ENCODE data around the gene CLGN. TPM values are rescaled to one million over a fixed set of nuclear protein-coding genes. Genes with fewer than 3 reads are reported as not detected.
"Not testable (repeated sequence)": the region's sequence is repeated elsewhere in the genome, so short reads cannot be mapped to it uniquely, and the experiment has no call there.

The CLGN gene
- total RNA-seq, 1 experiment from 2014 or later: 5.5 TPM

- peak overlapping the region; percentile 82 for H3K4me3 ChIP-seq (ENCODE audit: low read depth, low read length)
- no peaks in the 10 kb centered on the region for H3K36me3 ChIP-seq (ENCODE audit: control insufficient read depth, insufficient read depth, low read length)
- no peaks in the 10 kb centered on the region for H3K27me3 ChIP-seq (replicated peaks; ENCODE audit: control insufficient read depth, insufficient read depth, low read length)
- DNase-seq: peak in 1 of 2 experiments; percentile 63
- ChIA-PET POLR2A (interaction anchor here (1.5 kb wide), 1 partner anchor 55 kb away, joined by 6 read pairs; no protein-coding TSS in a partner anchor), CTCF (interaction anchor here (0.7 to 1.7 kb wide), 4 partner anchors 11 to 423 kb away, joined by 3 to 7 read pairs (median 4); no protein-coding TSS in a partner anchor)
- H3K4me3 Mint-ChIP-seq (ENCODE audit: unreplicated experiment): peak overlapping the region; percentile 80
- H3K4me1 ChIP-seq: 0 out of 2 replicates have a peak, but pooled peaks cover 4% of the 10 kb centered on the region
- no peaks in the 10 kb centered on the region for H3K9me3 ChIP-seq
- no peaks in the 10 kb centered on the region for H3K36me3 Mint-ChIP-seq (ENCODE audit: insufficient read depth, unreplicated experiment)
- no peaks in the 10 kb centered on the region for H3K9me3 Mint-ChIP-seq (ENCODE audit: unreplicated experiment)
- no peaks in the 10 kb centered on the region for H3K4me1 Mint-ChIP-seq (ENCODE audit: low read depth, unreplicated experiment)
- BruUV-seq (replicated peaks): TSS peak; percentile 85
- H3K27ac Mint-ChIP-seq (ENCODE audit: unreplicated experiment): peak overlapping the region; percentile 65
- no peak for TF ChIP-seq CTCF (IDR thresholded peaks at IDR 0.05; ENCODE audit: insufficient read depth in 1 of 2, low read depth in 1 of 2, low read length in 1 of 2, severe bottlenecking in 1 of 2, unreplicated experiment in 1 of 2)
- intact Hi-C loops (cut with micrococcal nuclease; ENCODE audit: unreplicated experiment): loop anchor here (2.0 to 5.0 kb wide), 3 partner anchors 56 to 183 kb away; partner anchors contain the start of genes ELMOD2 and SCOC
- H3K27me3 Mint-ChIP-seq (ENCODE audit: insufficient read depth, unreplicated experiment): peaks cover 14% of the 10 kb centered on the region
These were observed 547 bp upstream of the CLGN start for GRCh38 chr4:140427919-140428471.

DNA sequence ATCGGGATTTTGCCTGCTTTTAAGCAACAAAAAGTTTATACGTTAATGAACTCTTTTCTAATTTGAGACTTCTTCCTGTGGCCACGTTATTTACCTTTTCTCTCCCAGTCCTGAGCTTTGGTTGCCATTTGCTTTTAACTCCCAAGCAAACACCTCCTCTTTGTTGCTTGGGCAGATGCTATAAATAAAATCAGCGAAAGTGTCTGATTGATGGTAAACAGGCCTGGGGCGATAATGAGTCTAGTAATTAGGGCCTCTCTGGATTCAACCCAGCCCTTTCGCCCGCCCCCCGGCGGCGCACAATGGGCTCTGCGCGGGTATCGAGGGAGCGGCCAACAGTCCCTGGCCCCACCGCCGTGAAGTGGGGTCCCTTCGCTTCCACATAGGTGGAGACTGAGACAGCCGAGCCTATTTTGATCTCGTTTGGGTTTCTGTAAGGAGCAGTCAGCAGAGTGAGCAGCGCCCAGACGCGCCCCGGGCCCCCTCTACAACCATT is 790 bp downstream of the CLGN start:
- peak overlapping the region; percentile 82 for H3K4me3 ChIP-seq (ENCODE audit: low read depth, low read length)
- no peaks in the 10 kb centered on the region for H3K36me3 ChIP-seq (ENCODE audit: control insufficient read depth, insufficient read depth, low read length)
- no peaks in the 10 kb centered on the region for H3K27me3 ChIP-seq (replicated peaks; ENCODE audit: control insufficient read depth, insufficient read depth, low read length)
- no peak for DNase-seq
- H3K4me1 Mint-ChIP-seq (ENCODE audit: low read depth, unreplicated experiment): no peaks in the 10 kb centered on the region
- H3K27ac Mint-ChIP-seq (ENCODE audit: unreplicated experiment): no peak overlapping the region
- no TSS peak for BruUV-seq (replicated peaks)
- intact Hi-C loops (cut with micrococcal nuclease; ENCODE audit: unreplicated experiment): loop anchor here (2.0 to 5.0 kb wide), 3 partner anchors 54 to 184 kb away; partner anchors contain the start of genes ELMOD2 and SCOC
- no peaks in the 10 kb centered on the region for H3K36me3 Mint-ChIP-seq (ENCODE audit: insufficient read depth, unreplicated experiment)
- no peaks in the 10 kb centered on the region for H3K9me3 ChIP-seq
- POLR2A ChIA-PET: interaction anchor here (0.6 to 1.5 kb wide), 3 partner anchors 12 to 54 kb away, joined by 3 to 6 read pairs (median 5); no protein-coding TSS in a partner anchor
- CTCF ChIA-PET: interaction anchor here (0.7 to 1.7 kb wide), 7 partner anchors 12 to 168 kb away, joined by 3 to 7 read pairs (median 5); partner anchors contain the start of genes ELMOD2 and SCOC
- H3K9me3 Mint-ChIP-seq (ENCODE audit: unreplicated experiment): no peaks in the 10 kb centered on the region
- H3K4me1 ChIP-seq: 0 out of 2 replicates have a peak, but pooled peaks cover 4% of the 10 kb centered on the region
- peaks cover 17% of the 10 kb centered on the region for H3K27me3 Mint-ChIP-seq (ENCODE audit: insufficient read depth, unreplicated experiment)
- peak in 1 of 2 experiments; percentile 20 for TF ChIP-seq CTCF (IDR thresholded peaks at IDR 0.05; ENCODE audit: insufficient read depth in 1 of 2, low read depth in 1 of 2, low read length in 1 of 2, severe bottlenecking in 1 of 2, unreplicated experiment in 1 of 2)
- peak overlapping the region; percentile 80 for H3K4me3 Mint-ChIP-seq (ENCODE audit: unreplicated experiment)

GRCh38 chr4:140423106-140423505 is 4.3 kb downstream of the CLGN start:
- H3K9me3 Mint-ChIP-seq (ENCODE audit: unreplicated experiment): no peaks in the 10 kb centered on the region
- Histone ChIP-seq H3K4me3 (ENCODE audit: low read depth, low read length) (no peak overlapping the region), H3K9me3 (no peaks in the 10 kb centered on the region), H3K27me3 (replicated peaks; ENCODE audit: control insufficient read depth, insufficient read depth, low read length) (no peaks in the 10 kb centered on the region), H3K36me3 (ENCODE audit: control insufficient read depth, insufficient read depth, low read length) (no peaks in the 10 kb centered on the region), H3K4me1 (0 out of 2 replicates have a peak, but pooled peaks cover 4% of the 10 kb centered on the region)
- no peak overlapping the region for H3K27ac Mint-ChIP-seq (ENCODE audit: unreplicated experiment)
- H3K4me3 Mint-ChIP-seq (ENCODE audit: unreplicated experiment): no peak overlapping the region
- intact Hi-C loops (cut with micrococcal nuclease; ENCODE audit: unreplicated experiment): no loop called here
- H3K27me3 Mint-ChIP-seq (ENCODE audit: insufficient read depth, unreplicated experiment): peaks cover 10% of the 10 kb centered on the region
- POLR2A ChIA-PET: no interaction called here
- no peak for DNase-seq
- H3K36me3 Mint-ChIP-seq (ENCODE audit: insufficient read depth, unreplicated experiment): no peaks in the 10 kb centered on the region
- no TSS peak for BruUV-seq (replicated peaks)
- no peaks in the 10 kb centered on the region for H3K4me1 Mint-ChIP-seq (ENCODE audit: low read depth, unreplicated experiment)
- TF ChIP-seq CTCF (IDR thresholded peaks at IDR 0.05; ENCODE audit: insufficient read depth in 1 of 2, low read depth in 1 of 2, low read length in 1 of 2, severe bottlenecking in 1 of 2, unreplicated experiment in 1 of 2): no peak
- CTCF ChIA-PET: no interaction called here

- H3K27me3 Mint-ChIP-seq (ENCODE audit: insufficient read depth, unreplicated experiment); intact Hi-C loops (cut with micrococcal nuclease; ENCODE audit: unreplicated experiment); H3K9me3 Mint-ChIP-seq (ENCODE audit: unreplicated experiment); CTCF ChIA-PET; H3K4me1 Mint-ChIP-seq (ENCODE audit: low read depth, unreplicated experiment); H3K36me3 Mint-ChIP-seq (ENCODE audit: insufficient read depth, unreplicated experiment); POLR2A ChIA-PET; H3K36me3 ChIP-seq (ENCODE audit: control insufficient read depth, insufficient read depth, low read length); H3K4me1 ChIP-seq; H3K27me3 ChIP-seq (replicated peaks; ENCODE audit: control insufficient read depth, insufficient read depth, low read length); H3K9me3 ChIP-seq: not testable (repeated sequence)
- DNase-seq: peak; percentile 56 to 61
- BruUV-seq (replicated peaks): TSS peak; percentile 29
- peak overlapping the region; percentile 41 for H3K4me3 ChIP-seq (ENCODE audit: low read depth, low read length)
- Mint-ChIP-seq H3K27ac (ENCODE audit: unreplicated experiment) (peak overlapping the region; percentile 92), H3K4me3 (ENCODE audit: unreplicated experiment) (peak overlapping the region; percentile 97)
These were observed 14.1 kb downstream of the CLGN start for GRCh38 chr4:140413130-140413969.

All from Caco-2 (cell line).